ENCODE measurements around the gene KIF17. TPM values are rescaled to one million over a fixed set of nuclear protein-coding genes. Genes with fewer than 3 reads are reported as not detected.

KIF17 gene
- total RNA-seq, 1 experiment from 2014 or later = 2.4 TPM

DNA sequence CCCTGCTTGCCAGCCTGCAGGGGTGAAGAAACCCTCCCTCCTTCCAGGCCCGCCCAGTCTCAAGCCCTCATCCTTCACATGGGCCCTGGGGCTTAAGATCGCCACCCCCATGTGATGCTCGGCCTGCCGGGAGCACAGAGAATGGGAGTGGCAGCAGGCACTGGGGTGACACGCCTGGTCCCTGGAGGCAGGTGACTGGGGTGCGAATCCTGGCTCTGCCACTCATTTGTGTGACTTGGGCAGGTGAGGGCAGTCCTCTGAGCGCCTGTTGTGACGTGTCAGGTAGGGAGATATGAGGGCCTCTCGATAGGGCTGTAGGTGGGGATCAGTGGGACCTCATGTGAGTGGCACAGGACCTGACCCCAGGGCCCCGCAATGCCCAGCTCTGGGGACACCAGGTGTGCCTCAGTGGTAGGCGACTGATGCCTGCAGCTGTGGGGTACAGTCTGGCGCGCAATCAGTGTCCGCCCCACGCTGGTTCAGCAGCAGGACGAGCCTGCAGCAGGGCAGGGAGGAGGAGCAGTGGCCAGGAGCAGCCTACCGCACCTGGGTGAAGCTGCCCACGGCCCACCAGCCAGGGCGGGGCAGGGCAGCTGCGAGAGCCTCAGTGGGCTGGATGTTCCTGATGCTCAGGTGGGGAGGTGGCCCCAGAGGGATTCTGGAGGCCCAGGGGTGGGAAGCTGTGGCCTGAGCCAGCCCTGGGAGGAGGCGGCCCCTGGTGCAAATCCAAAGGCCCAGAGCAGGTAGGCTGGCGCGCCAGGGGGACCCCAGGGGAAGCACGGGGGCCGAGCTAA lies 8.5 kb upstream of the KIF17 start:
- RAD21 ChIA-PET (ENCODE audit: low non-redundant PET in 1 of 2, low total read pairs in 2 of 2, uncharacterized antibody in 2 of 2, unreplicated experiment in 2 of 2) = no interaction called here
- Histone ChIP-seq H3K4me3 (replicated peaks in 1 of 2; ENCODE audit: low read depth in 1 of 2, low read length in 2 of 2) (no peak overlapping the region), H3K27me3 (ENCODE audit: insufficient read depth, low read length) (no peaks in the 10 kb centered on the region), H2AFZ (ENCODE audit: low read depth, low read length, poor library complexity, severe bottlenecking) (no peak overlapping the region), H3K4me1 (ENCODE audit: control insufficient read depth in 1 of 2, insufficient read depth in 2 of 2, low read length in 2 of 2) (peaks cover 0 to 41% of the 10 kb centered on the region in 2 experiments; a peak in 3 of 4 replicates), H3K9me2 (ENCODE audit: insufficient read depth) (no peaks in the 10 kb centered on the region), H4K20me1 (ENCODE audit: insufficient read depth) (no peaks in the 10 kb centered on the region), H3K4me2 (ENCODE audit: low read length) (no peak overlapping the region), H3K9ac (ENCODE audit: low read length) (no peak overlapping the region), H3K36me3 (ENCODE audit: control insufficient read depth in 1 of 2, insufficient read depth in 2 of 2, low read length in 2 of 2) (no peaks in the 10 kb centered on the region), H3K79me2 (ENCODE audit: insufficient read depth, low read length) (peaks cover 4% of the 10 kb centered on the region; the same call in 1 of the 2 replicates), H3K27ac (ENCODE audit: low read depth, low read length) (no peak overlapping the region), H3K9me3 (ENCODE audit: control insufficient read depth in 1 of 2, insufficient read depth in 1 of 2, low read depth in 1 of 2, low read length in 2 of 2) (no peaks in the 10 kb centered on the region)
- ATAC-seq (no peak), DNase-seq (ENCODE audit: low read depth, low spot score) (no peak)
- POLR2A ChIA-PET = no interaction called here
- TF ChIP-seq SP1 (IDR thresholded peaks at IDR 0.05; ENCODE audit: low read depth) = no peak
- no peak for TF ChIP-seq ZNF274 (IDR thresholded peaks at IDR 0.05; ENCODE audit: low read depth, low read length)
- TF ChIP-seq CBX3 (IDR thresholded peaks at IDR 0.05; ENCODE audit: low read depth) = no peak
- no peak for TF ChIP-seq SRF (IDR thresholded peaks at IDR 0.05; ENCODE audit: low read depth)
- no peak for TF ChIP-seq TCF7L2 (IDR thresholded peaks at IDR 0.05; ENCODE audit: borderline replicate concordance, extremely low read depth, insufficient read depth, insufficient read length)
- TF ChIP-seq POLR2AphosphoS5 (IDR thresholded peaks at IDR 0.05; ENCODE audit: low read depth, low read length) = no peak
- no peak for TF ChIP-seq JUND (IDR thresholded peaks at IDR 0.05)
- TF ChIP-seq ZFX (IDR thresholded peaks at IDR 0.05) = no peak
- TF ChIP-seq, protein P1, sequence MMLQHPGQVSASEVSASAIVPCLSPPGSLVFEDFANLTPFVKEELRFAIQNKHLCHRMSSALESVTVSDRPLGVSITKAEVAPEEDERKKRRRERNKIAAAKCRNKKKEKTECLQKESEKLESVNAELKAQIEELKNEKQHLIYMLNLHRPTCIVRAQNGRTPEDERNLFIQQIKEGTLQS (IDR thresholded peaks at IDR 0.05) = no peak
- TF ChIP-seq YY1 (IDR thresholded peaks at IDR 0.05; ENCODE audit: extremely low read depth, insufficient replicate concordance, low read depth, low read length) = no peak
- TF ChIP-seq SIN3A (IDR thresholded peaks at IDR 0.05; ENCODE audit: low read depth) = no peak
- TF ChIP-seq, protein P2, sequence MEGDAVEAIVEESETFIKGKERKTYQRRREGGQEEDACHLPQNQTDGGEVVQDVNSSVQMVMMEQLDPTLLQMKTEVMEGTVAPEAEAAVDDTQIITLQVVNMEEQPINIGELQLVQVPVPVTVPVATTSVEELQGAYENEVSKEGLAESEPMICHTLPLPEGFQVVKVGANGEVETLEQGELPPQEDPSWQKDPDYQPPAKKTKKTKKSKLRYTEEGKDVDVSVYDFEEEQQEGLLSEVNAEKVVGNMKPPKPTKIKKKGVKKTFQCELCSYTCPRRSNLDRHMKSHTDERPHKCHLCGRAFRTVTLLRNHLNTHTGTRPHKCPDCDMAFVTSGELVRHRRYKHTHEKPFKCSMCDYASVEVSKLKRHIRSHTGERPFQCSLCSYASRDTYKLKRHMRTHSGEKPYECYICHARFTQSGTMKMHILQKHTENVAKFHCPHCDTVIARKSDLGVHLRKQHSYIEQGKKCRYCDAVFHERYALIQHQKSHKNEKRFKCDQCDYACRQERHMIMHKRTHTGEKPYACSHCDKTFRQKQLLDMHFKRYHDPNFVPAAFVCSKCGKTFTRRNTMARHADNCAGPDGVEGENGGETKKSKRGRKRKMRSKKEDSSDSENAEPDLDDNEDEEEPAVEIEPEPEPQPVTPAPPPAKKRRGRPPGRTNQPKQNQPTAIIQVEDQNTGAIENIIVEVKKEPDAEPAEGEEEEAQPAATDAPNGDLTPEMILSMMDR (IDR thresholded peaks at IDR 0.05 in 2 of 3, conservative IDR thresholded peaks at IDR 0.05 in 1 of 3; ENCODE audit: borderline replicate concordance in 1 of 3, insufficient read depth in 1 of 3, low read depth in 2 of 3, low read length in 2 of 3) = no peak
- TF ChIP-seq, protein P3, sequence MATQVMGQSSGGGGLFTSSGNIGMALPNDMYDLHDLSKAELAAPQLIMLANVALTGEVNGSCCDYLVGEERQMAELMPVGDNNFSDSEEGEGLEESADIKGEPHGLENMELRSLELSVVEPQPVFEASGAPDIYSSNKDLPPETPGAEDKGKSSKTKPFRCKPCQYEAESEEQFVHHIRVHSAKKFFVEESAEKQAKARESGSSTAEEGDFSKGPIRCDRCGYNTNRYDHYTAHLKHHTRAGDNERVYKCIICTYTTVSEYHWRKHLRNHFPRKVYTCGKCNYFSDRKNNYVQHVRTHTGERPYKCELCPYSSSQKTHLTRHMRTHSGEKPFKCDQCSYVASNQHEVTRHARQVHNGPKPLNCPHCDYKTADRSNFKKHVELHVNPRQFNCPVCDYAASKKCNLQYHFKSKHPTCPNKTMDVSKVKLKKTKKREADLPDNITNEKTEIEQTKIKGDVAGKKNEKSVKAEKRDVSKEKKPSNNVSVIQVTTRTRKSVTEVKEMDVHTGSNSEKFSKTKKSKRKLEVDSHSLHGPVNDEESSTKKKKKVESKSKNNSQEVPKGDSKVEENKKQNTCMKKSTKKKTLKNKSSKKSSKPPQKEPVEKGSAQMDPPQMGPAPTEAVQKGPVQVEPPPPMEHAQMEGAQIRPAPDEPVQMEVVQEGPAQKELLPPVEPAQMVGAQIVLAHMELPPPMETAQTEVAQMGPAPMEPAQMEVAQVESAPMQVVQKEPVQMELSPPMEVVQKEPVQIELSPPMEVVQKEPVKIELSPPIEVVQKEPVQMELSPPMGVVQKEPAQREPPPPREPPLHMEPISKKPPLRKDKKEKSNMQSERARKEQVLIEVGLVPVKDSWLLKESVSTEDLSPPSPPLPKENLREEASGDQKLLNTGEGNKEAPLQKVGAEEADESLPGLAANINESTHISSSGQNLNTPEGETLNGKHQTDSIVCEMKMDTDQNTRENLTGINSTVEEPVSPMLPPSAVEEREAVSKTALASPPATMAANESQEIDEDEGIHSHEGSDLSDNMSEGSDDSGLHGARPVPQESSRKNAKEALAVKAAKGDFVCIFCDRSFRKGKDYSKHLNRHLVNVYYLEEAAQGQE (IDR thresholded peaks at IDR 0.05; ENCODE audit: low read depth) = no peak
- TF ChIP-seq, protein P4, sequence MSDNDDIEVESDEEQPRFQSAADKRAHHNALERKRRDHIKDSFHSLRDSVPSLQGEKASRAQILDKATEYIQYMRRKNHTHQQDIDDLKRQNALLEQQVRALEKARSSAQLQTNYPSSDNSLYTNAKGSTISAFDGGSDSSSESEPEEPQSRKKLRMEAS (IDR thresholded peaks at IDR 0.05) = no peak
- TF ChIP-seq ELF1 (IDR thresholded peaks at IDR 0.05; ENCODE audit: borderline replicate concordance, low read depth) = no peak
- intact Hi-C loops (cut with micrococcal nuclease) = no loop called here
- CTCF ChIA-PET = interaction anchor here (1.1 kb wide), 1 partner anchor 29 kb away, joined by 3 read pairs; no protein-coding TSS in a partner anchor
- no TSS peak for BruUV-seq (replicated peaks)

Data from HCT116 (cell line).